GM23338 (cell line): ENCODE results near the gene MZB1.

Experiments
- CREB1 ChIP-seq: fragments of 250-450 bp; sonication (Bioruptor Pico); IDR thresholded peaks from 2 replicates; pipeline ENCODE4 v1.5.0; 2020; ENCODE audit warnings: low read depth, mild to moderate bottlenecking, moderate library complexity
- EZH2 ChIP-seq: fragments of 200-600 bp; sonication (generic); IDR thresholded peaks from one replicate; pipeline ENCODE4 v1.8.0; 2017; ENCODE audit warnings: antibody characterized with exemption, mild to moderate bottlenecking, low read depth; ENCODE audit not compliant: unreplicated experiment
- EZH2phosphoT487 ChIP-seq: fragments of 200-600 bp; sonication (generic); IDR thresholded peaks from one replicate; pipeline ENCODE4 v1.8.1; 2018; ENCODE audit warnings: antibody characterized with exemption; ENCODE audit not compliant: unreplicated experiment
- JUNB ChIP-seq: IDR thresholded peaks from one replicate; pipeline ENCODE4 v1.6.1; 2016; ENCODE audit warnings: antibody characterized with exemption; ENCODE audit not compliant: unreplicated experiment
- NANOG ChIP-seq: IDR thresholded peaks from 2 replicates; pipeline ENCODE4 v1.6.1; 2016; ENCODE audit warnings: antibody characterized with exemption, borderline replicate concordance
- POLR2AphosphoS5 ChIP-seq: IDR thresholded peaks from 2 replicates; pipeline ENCODE4 v1.6.1; 2016; ENCODE audit warnings: antibody characterized with exemption, low read depth
- STAT1 ChIP-seq: IDR thresholded peaks from one replicate; pipeline ENCODE4 v1.6.1; 2016; ENCODE audit warnings: antibody characterized with exemption; ENCODE audit not compliant: unreplicated experiment
- ZNF114 ChIP-seq: fragments of 250-450 bp; sonication (Bioruptor Pico); IDR thresholded peaks from 2 replicates; pipeline ENCODE4 v1.5.0; 2020; ENCODE audit warnings: mild to moderate bottlenecking, moderate library complexity
- ZNF331 ChIP-seq: fragments of 250-450 bp; sonication (Bioruptor Pico); IDR thresholded peaks from 2 replicates; pipeline ENCODE4 v1.5.0; 2020; ENCODE audit warnings: low read depth, mild to moderate bottlenecking, moderate library complexity
- TF ChIP-seq, protein P1 (sequence below), 2 experiments: fragments of 200-600 bp in 1 of 2; sonication (generic) in 1 of 2; conservative IDR thresholded peaks; 2 replicates each; pipeline versions ENCODE4 v1.5.1 to v1.6.1; 2016 to 2017; ENCODE audit warnings: antibody characterized with exemption in 2 of 2, low read depth in 2 of 2, mild to moderate bottlenecking in 2 of 2, moderate library complexity in 1 of 2
- TF ChIP-seq, protein P2 (sequence below): IDR thresholded peaks from one replicate; pipeline ENCODE4 v1.6.1; 2018; ENCODE audit warnings: antibody characterized with exemption; ENCODE audit not compliant: unreplicated experiment
- TF ChIP-seq, protein P3 (sequence below): fragments of 250-450 bp; sonication (Bioruptor Pico); IDR thresholded peaks from 2 replicates; pipeline ENCODE4 v1.5.0; 2020; ENCODE audit warnings: mild to moderate bottlenecking, moderate library complexity
- TF ChIP-seq, protein P4 (sequence below): IDR thresholded peaks from 2 replicates; pipeline ENCODE4 v1.6.1; 2016; ENCODE audit warnings: antibody characterized with exemption

DNA sequence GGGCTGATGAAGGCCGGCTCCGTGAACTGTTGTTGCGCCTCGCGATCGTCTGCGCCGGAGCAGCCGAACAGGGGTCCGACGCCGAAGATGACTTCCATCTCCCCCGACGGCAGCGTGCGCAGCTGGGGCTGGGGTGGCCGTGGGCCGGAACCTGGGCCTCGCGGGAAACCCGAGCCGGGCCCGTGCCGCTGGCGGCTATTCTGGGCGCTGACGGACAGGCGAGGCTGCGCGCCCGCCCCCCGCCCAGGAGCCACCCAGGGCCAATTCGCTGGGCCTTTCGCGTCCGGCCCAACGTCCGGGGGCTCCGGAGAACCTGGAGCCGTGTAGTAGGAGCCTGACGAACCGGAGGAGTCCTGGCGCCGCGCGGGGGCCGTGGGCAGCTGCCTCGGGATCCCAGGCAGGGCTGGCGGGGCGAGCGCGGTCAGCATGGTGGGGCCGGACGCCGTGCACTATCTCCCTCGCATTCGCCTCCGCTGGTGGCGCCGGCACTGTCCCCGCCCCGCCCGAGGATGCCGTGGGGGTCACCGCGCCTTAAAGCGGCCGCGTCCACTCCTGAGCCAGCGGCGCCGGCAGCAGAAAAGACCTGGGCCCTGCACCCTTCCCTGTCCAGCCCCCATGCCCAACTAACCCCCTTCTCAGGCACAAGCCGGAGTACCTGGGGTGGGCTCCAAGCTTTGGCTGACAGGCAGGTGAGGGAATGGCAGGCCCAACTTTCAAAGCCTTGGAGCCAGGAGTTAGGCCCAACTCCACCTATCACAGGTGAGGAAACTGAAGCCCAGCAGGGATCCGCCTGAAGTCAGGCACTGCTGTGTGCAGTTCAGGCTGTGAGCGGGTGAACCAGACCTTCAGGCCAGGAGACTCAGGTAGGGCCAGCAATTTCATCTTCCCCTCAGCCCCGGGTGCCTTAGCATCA, 5.2 kb upstream of the MZB1 start, which contains the start of gene PROB1:
- TF ChIP-seq POLR2AphosphoS5 (peak; percentile 17), EZH2phosphoT487 (no peak), EZH2 (no peak), JUNB (no peak), STAT1 (no peak), NANOG (no peak), CREB1 (CRISPR knock-in tag) (no peak), ZNF114 (CRISPR knock-in tag) (no peak), ZNF331 (CRISPR knock-in tag) (no peak)
- TF ChIP-seq, protein P1, sequence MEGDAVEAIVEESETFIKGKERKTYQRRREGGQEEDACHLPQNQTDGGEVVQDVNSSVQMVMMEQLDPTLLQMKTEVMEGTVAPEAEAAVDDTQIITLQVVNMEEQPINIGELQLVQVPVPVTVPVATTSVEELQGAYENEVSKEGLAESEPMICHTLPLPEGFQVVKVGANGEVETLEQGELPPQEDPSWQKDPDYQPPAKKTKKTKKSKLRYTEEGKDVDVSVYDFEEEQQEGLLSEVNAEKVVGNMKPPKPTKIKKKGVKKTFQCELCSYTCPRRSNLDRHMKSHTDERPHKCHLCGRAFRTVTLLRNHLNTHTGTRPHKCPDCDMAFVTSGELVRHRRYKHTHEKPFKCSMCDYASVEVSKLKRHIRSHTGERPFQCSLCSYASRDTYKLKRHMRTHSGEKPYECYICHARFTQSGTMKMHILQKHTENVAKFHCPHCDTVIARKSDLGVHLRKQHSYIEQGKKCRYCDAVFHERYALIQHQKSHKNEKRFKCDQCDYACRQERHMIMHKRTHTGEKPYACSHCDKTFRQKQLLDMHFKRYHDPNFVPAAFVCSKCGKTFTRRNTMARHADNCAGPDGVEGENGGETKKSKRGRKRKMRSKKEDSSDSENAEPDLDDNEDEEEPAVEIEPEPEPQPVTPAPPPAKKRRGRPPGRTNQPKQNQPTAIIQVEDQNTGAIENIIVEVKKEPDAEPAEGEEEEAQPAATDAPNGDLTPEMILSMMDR (conservative IDR thresholded peaks at IDR 0.05; ENCODE audit: low read depth in 2 of 2): no peak
- TF ChIP-seq, protein P2, sequence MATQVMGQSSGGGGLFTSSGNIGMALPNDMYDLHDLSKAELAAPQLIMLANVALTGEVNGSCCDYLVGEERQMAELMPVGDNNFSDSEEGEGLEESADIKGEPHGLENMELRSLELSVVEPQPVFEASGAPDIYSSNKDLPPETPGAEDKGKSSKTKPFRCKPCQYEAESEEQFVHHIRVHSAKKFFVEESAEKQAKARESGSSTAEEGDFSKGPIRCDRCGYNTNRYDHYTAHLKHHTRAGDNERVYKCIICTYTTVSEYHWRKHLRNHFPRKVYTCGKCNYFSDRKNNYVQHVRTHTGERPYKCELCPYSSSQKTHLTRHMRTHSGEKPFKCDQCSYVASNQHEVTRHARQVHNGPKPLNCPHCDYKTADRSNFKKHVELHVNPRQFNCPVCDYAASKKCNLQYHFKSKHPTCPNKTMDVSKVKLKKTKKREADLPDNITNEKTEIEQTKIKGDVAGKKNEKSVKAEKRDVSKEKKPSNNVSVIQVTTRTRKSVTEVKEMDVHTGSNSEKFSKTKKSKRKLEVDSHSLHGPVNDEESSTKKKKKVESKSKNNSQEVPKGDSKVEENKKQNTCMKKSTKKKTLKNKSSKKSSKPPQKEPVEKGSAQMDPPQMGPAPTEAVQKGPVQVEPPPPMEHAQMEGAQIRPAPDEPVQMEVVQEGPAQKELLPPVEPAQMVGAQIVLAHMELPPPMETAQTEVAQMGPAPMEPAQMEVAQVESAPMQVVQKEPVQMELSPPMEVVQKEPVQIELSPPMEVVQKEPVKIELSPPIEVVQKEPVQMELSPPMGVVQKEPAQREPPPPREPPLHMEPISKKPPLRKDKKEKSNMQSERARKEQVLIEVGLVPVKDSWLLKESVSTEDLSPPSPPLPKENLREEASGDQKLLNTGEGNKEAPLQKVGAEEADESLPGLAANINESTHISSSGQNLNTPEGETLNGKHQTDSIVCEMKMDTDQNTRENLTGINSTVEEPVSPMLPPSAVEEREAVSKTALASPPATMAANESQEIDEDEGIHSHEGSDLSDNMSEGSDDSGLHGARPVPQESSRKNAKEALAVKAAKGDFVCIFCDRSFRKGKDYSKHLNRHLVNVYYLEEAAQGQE: no peak
- TF ChIP-seq, protein P3, sequence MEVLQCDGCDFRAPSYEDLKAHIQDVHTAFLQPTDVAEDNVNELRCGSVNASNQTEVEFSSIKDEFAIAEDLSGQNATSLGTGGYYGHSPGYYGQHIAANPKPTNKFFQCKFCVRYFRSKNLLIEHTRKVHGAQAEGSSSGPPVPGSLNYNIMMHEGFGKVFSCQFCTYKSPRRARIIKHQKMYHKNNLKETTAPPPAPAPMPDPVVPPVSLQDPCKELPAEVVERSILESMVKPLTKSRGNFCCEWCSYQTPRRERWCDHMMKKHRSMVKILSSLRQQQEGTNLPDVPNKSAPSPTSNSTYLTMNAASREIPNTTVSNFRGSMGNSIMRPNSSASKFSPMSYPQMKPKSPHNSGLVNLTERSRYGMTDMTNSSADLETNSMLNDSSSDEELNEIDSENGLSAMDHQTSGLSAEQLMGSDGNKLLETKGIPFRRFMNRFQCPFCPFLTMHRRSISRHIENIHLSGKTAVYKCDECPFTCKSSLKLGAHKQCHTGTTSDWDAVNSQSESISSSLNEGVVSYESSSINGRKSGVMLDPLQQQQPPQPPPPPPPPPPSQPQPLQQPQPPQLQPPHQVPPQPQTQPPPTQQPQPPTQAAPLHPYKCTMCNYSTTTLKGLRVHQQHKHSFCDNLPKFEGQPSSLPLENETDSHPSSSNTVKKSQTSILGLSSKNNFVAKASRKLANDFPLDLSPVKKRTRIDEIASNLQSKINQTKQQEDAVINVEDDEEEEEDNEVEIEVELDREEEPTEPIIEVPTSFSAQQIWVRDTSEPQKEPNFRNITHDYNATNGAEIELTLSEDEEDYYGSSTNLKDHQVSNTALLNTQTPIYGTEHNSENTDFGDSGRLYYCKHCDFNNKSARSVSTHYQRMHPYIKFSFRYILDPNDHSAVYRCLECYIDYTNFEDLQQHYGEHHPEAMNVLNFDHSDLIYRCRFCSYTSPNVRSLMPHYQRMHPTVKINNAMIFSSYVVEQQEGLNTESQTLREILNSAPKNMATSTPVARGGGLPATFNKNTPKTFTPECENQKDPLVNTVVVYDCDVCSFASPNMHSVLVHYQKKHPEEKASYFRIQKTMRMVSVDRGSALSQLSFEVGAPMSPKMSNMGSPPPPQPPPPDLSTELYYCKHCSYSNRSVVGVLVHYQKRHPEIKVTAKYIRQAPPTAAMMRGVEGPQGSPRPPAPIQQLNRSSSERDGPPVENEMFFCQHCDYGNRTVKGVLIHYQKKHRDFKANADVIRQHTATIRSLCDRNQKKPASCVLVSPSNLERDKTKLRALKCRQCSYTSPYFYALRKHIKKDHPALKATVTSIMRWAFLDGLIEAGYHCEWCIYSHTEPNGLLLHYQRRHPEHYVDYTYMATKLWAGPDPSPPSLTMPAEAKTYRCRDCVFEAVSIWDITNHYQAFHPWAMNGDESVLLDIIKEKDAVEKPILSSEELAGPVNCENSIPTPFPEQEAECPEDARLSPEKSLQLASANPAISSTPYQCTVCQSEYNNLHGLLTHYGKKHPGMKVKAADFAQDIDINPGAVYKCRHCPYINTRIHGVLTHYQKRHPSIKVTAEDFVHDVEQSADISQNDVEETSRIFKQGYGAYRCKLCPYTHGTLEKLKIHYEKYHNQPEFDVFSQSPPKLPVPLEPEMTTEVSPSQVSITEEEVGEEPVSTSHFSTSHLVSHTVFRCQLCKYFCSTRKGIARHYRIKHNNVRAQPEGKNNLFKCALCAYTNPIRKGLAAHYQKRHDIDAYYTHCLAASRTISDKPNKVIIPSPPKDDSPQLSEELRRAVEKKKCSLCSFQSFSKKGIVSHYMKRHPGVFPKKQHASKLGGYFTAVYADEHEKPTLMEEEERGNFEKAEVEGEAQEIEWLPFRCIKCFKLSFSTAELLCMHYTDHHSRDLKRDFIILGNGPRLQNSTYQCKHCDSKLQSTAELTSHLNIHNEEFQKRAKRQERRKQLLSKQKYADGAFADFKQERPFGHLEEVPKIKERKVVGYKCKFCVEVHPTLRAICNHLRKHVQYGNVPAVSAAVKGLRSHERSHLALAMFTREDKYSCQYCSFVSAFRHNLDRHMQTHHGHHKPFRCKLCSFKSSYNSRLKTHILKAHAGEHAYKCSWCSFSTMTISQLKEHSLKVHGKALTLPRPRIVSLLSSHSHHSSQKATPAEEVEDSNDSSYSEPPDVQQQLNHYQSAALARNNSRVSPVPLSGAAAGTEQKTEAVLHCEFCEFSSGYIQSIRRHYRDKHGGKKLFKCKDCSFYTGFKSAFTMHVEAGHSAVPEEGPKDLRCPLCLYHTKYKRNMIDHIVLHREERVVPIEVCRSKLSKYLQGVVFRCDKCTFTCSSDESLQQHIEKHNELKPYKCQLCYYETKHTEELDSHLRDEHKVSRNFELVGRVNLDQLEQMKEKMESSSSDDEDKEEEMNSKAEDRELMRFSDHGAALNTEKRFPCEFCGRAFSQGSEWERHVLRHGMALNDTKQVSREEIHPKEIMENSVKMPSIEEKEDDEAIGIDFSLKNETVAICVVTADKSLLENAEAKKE: no peak
- TF ChIP-seq, protein P4, sequence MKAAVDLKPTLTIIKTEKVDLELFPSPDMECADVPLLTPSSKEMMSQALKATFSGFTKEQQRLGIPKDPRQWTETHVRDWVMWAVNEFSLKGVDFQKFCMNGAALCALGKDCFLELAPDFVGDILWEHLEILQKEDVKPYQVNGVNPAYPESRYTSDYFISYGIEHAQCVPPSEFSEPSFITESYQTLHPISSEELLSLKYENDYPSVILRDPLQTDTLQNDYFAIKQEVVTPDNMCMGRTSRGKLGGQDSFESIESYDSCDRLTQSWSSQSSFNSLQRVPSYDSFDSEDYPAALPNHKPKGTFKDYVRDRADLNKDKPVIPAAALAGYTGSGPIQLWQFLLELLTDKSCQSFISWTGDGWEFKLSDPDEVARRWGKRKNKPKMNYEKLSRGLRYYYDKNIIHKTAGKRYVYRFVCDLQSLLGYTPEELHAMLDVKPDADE: no peak
